ENCODE data around the gene SEM1.
"Not testable (repeated sequence)": the region's sequence is repeated elsewhere in the genome, so short reads cannot be mapped to it uniquely, and the experiment has no call there.

Gene SEM1

GRCh38 chr7:96737545-96738050, 28.0 kb upstream of the SEM1 start:
- no peak overlapping the region for H3K27ac ChIP-seq
- TF ChIP-seq ZFX (IDR thresholded peaks at IDR 0.05), result no peak
- TF ChIP-seq CTCF (conservative IDR thresholded peaks at IDR 0.05), result no peak

- TF ChIP-seq ZFX (IDR thresholded peaks at IDR 0.05), result no peak
- TF ChIP-seq CTCF (conservative IDR thresholded peaks at IDR 0.05), result no peak
- H3K27ac ChIP-seq, result no peak overlapping the region
Measured at GRCh38 chr7:96734343-96734742, 24.7 kb upstream of the SEM1 start.

- no peak overlapping the region for H3K27ac ChIP-seq
- no peak for TF ChIP-seq ZFX (IDR thresholded peaks at IDR 0.05)
- no peak for TF ChIP-seq CTCF (conservative IDR thresholded peaks at IDR 0.05)
Measured at GRCh38 chr7:96729820-96730219, 20.2 kb upstream of the SEM1 start.

- no peak for TF ChIP-seq ZFX (IDR thresholded peaks at IDR 0.05)
- no peak for TF ChIP-seq CTCF (conservative IDR thresholded peaks at IDR 0.05)
Measured at GRCh38 chr7:96728139-96728538, 18.5 kb upstream of the SEM1 start.

GRCh38 chr7:96727534-96728088, 18.0 kb upstream of the SEM1 start:
- TF ChIP-seq CTCF (conservative IDR thresholded peaks at IDR 0.05) (no peak), ZFX (IDR thresholded peaks at IDR 0.05) (no peak)
- no peak overlapping the region for H3K27ac ChIP-seq

More at GRCh38 chr7:96728139-96728538, 18.5 kb upstream of the SEM1 start:
- no peak overlapping the region for H3K27ac ChIP-seq

GRCh38 chr7:96723622-96724021, 14.0 kb upstream of the SEM1 start:
- TF ChIP-seq CTCF (conservative IDR thresholded peaks at IDR 0.05) (no peak), ZFX (IDR thresholded peaks at IDR 0.05) (no peak)
- no peak overlapping the region for H3K27ac ChIP-seq

GRCh38 chr7:96722928-96723327, 13.3 kb upstream of the SEM1 start:
- H3K27ac ChIP-seq, result not testable (repeated sequence)

- no peak overlapping the region for H3K27ac ChIP-seq
- TF ChIP-seq ZFX (IDR thresholded peaks at IDR 0.05) (no peak), CTCF (conservative IDR thresholded peaks at IDR 0.05) (no peak)
Measured at GRCh38 chr7:96720843-96721242, 11.2 kb upstream of the SEM1 start.

All from C4-2B (cell line).